Stimulated activated CD4-positive, alpha-beta T cell treated with anti-CD3 and anti-CD28 coated beads, Interleukin-15, amount 100 ng/mL, for 48 hours (primary cell): Measurements from ENCODE around the gene ZNF367.
"Not testable (repeated sequence)": the region's sequence is repeated elsewhere in the genome, so short reads cannot be mapped to it uniquely, and the experiment has no call there.

Experiments used
- DNase-seq, 2 donors: peaks; one replicate each; pipeline ENCODE4 v3.0.0-alpha.2; 2020; ENCODE audit warnings: low read depth in 2 of 2

The ZNF367 gene

DNA sequence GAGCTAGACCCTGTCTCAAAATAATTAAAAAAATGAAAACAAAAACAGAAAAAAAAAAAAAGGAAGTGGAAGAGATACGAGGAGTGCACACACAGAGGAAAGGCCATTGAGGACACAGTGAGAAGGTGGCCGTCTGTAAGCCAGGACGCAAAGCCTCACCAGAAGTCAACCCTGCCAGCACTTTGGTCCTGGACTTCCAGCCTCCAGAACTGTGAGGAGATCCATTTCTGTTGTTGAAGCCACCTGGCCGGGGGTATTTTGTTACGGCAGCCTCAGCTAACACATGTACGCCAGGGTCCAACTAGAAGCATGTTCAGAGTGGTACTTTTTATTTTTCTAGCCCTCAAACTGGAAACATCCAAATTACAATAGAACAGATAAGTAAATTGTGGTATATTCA, 56.5 kb downstream of the ZNF367 start:
- DNase-seq, result no peak

DNA sequence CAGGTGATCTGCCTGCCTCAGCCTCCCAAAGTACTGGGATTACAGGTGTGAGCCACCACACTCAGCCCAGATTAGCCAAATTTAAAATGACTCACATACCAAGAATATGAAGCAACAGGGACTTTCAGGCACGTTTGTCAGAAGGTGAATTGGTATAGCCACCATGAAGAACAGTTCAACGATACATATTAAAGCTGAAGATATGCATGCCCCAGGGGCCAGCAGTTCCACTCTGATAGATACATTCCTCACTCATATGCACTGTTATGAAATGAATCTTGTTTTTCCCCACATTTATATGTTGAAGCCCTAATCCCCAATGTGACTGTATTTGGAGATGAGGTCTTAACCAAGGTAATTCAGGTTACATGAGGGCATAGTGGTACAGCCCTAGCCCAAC, 57.2 kb downstream of the ZNF367 start:
- no peak for DNase-seq

DNA sequence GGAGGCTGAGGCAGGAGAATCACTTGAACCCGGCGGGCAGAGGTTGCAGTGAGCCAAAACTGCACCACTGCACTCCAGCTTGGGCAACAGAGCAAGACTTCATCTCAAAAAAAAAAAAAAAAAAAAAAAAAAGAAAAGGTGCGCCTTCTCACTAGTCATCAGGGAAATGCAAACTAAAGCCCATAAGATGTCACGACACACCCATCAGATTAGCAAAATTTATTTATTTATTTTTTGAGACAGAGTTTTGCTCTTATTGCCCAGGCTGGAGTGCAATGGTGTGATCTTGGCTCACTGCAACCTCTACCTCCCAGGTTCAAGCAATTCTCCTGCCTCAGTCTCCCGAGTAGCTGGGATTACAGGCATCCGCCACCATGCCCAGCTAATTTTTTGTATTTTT, 57.6 kb downstream of the ZNF367 start:
- DNase-seq, result not testable (repeated sequence)

GRCh38 chr9:96350866-96351265, 67.3 kb downstream of the ZNF367 start:
- no peak for DNase-seq

GRCh38 chr9:96348261-96348660, 69.9 kb downstream of the ZNF367 start:
- DNase-seq, result no peak

- DNase-seq, result no peak
Observed at GRCh38 chr9:96345551-96345950, 72.6 kb downstream of the ZNF367 start.

GRCh38 chr9:96344458-96345180, 73.6 kb downstream of the ZNF367 start:
- DNase-seq, result no peak

DNA sequence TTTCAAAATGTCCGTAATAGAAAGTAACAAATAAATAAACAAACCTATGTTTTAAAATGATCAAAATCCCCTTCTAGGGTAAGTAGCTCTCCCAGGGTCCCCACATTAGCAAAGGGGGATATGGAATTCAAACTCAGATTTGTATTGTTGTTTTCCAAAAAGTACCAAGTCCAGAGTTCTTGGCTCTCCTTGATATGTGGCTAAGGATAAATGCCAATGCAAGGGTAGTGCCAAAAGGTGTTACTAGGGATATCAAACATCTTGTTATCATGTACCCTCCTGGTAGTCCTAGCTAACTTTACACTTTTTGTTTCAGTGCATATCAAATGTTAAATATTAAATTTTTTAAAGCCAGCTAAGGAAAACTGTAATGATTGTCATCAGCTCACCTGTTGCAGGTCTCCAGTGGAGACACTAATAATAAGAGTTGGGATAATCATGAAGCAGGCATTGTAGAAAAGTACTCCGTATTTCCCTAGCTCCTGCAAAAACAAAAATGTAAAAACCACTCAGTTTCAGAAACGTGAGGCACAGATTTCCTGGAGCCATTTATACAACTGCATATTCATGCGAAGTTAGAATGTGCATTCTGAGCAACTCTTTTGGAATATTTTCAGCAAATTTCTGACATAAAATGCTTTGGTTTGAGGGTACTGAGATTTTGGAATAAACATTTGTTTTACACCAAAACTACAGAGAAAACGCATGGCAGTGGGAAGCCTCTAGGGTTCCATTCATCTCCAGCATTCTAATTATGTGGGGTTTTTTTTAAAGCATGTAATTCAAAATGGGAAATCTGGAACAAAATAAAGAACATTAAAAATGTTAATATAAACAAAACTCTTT, 74.4 kb downstream of the ZNF367 start:
- no peak for DNase-seq

DNA sequence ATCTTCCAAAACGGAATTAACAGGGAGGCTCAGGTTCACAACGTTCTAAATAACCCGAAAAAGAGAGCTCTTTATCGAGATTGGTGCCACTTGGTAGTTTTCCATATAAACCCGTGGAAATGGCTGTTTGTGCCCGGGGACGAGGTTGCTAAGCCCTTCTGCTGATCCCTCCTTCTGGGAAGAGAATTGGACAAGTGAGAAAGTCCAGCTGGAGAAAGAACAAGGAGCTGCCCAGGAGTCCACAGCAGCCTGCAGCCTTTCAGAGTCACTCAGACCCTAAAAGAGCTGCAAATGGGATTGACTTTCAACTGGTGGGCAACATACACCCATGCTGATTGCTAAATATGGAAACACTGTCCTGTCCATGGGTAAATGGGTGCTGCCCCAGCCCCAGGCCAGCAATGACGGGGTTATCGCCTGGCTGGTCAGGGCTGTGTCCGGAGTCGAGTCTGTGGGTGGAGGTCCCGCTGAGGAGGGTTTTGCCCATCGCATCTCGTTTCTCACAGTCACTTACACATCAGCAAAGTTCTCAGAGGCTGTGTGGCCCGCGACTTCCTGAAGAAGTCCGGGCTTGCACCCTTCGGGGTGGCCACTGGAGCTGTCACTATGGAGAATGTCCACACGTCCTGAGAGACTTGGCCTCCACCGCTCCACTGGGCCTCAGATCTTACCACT, 75.5 kb downstream of the ZNF367 start:
- DNase-seq, result no peak

DNA sequence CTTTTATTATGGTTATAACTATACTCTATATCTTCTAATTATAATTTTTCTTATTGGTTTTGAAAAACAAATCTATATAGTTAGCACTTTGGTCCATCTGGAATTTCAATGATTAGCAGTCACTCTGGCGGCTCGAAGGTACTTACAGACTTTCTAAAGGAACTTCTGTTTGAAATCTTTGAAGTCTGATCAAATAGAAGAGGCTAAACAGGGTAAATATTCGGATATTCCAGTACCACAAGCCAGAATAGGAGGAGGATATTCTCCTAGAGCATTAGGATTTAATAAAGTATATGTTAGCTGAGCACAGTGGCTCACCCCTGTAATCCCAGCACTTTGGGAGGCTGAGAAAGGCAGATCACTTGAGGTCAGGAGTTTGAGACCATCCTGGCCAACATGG, 77.5 kb downstream of the ZNF367 start:
- DNase-seq, result no peak

- DNase-seq, result no peak
Observed at GRCh38 chr9:96338299-96338698, 79.9 kb downstream of the ZNF367 start.
